H1 (cell line): ENCODE data around the gene KIAA0040. TPM values are rescaled to one million over a fixed set of nuclear protein-coding genes. Genes with fewer than 3 reads are reported as not detected.

Experiments used
- CHD2 ChIP-seq: IDR thresholded peaks from 2 replicates; pipeline ENCODE4 v1.6.1; 2012; ENCODE audit warnings: low read length, improper control_type of control experiment
- CTCF ChIP-seq, 3 experiments: IDR thresholded peaks; 1 replicate in 2 of 3; 2 replicates in 1 of 3; pipeline versions ENCODE4 v1.5.1 to v1.6.1; 2011; ENCODE audit warnings: low read length in 3 of 3, mild to moderate bottlenecking in 3 of 3, inconsistent platforms in 2 of 3, low read depth in 1 of 3, moderate library complexity in 1 of 3; ENCODE audit not compliant: insufficient read depth in 1 of 3; ENCODE audit errors: control extremely low read depth in 1 of 3
- EGR1 ChIP-seq: IDR thresholded peaks from 2 replicates; pipeline ENCODE4 v1.6.1; 2011; ENCODE audit warnings: low read depth, low read length, borderline replicate concordance
- HDAC2 ChIP-seq, 2 experiments: fragments of 300-600 bp in 1 of 2; sonication (generic) in 1 of 2; IDR thresholded peaks; 2 replicates each; pipeline ENCODE4 v1.6.1; 2011 to 2012; ENCODE audit warnings: low read depth in 2 of 2, low read length in 2 of 2, mild to moderate bottlenecking in 2 of 2, moderate library complexity in 2 of 2, borderline replicate concordance in 1 of 2, inconsistent platforms in 1 of 2
- PHF8 ChIP-seq: fragments of 200-600 bp; sonication (generic); conservative IDR thresholded peaks from 2 replicates; pipeline ENCODE4 v1.7.1; 2012; ENCODE audit warnings: low read depth, mild to moderate bottlenecking, inconsistent platforms, low read length, moderate library complexity
- SIN3A ChIP-seq, 2 experiments: IDR thresholded peaks in 1 of 2; conservative IDR thresholded peaks in 1 of 2; 2 replicates each; pipeline ENCODE4 v1.6.1; 2011 to 2012; ENCODE audit warnings: low read length in 2 of 2, improper control_type of control experiment in 1 of 2, low read depth in 1 of 2, mild to moderate bottlenecking in 1 of 2
- polyA plus RNA-seq, 7 experiments: library from polyadenylated mRNA; depleted of rRNA in 3 of 7; stranded (reverse) in 5 of 7; unstranded in 2 of 7; fragments of >200 nt in 5 of 7; fragments of 200-250 nt in 2 of 7; gene quantifications; 1 replicate in 5 of 7; 2 replicates in 1 of 7; 4 replicates in 1 of 7; pipeline versions ENCODE4 v1.2.1 to v1.2.3, GENCODE V29; 2011 to 2013; ENCODE audit warnings: missing spikeins in 2 of 7, mixed read lengths in 2 of 7
- total RNA-seq: library from RNA; stranded (reverse); fragmentation: NEBNext Ultra II Directional; extraction: Animal tissue kit (Norgen Biotek cat#: 25700); gene quantifications from 2 replicates; pipeline ENCODE4 v1.2.1, GENCODE V29; 2021

KIAA0040 gene
- total and polyA plus RNA-seq, 2 of the 8 experiments (the other 6 are each of a cell fraction or from before 2014, with no cell fraction given) = 11.0 to 14.1 TPM

- peak in 2 of 3 experiments; percentile 16 to 25; a peak in 2 of 4 replicates for TF ChIP-seq CTCF (IDR thresholded peaks at IDR 0.05; ENCODE audit: control extremely low read depth in 1 of 3, insufficient read depth in 1 of 3, low read depth in 1 of 3, low read length in 3 of 3)
- TF ChIP-seq PHF8 = no peak
- TF ChIP-seq SIN3A (conservative IDR thresholded peaks at IDR 0.05 in 1 of 2, IDR thresholded peaks at IDR 0.05 in 1 of 2; ENCODE audit: low read depth in 1 of 2, low read length in 2 of 2) = peak in 1 of 2 experiments; percentile 78; a peak in 2 of 4 replicates
- TF ChIP-seq EGR1 = peak; percentile 47; the same call in 1 of the 2 replicates
- peak in 1 of 2 experiments; percentile 72; a peak in 1 of 4 replicates for TF ChIP-seq HDAC2 (IDR thresholded peaks at IDR 0.05; ENCODE audit: borderline replicate concordance in 1 of 2, low read depth in 2 of 2, low read length in 2 of 2)
- TF ChIP-seq CHD2 = no peak
These were observed at the start of gene KIAA0040 (continued) for GRCh38 chr1:175192630-175193526.
